KMS-11 (cell line): ENCODE measurements around the gene NACC1.

Experiments
- H2AFZ ChIP-seq: fragments of 200-600 bp; sonication (generic); 2 replicates; pipeline ENCODE4 v1.6.1; 2016; ENCODE audit warnings: antibody characterized with exemption, mixed run types, low read depth
- H3K27ac ChIP-seq: fragments of 200-600 bp; sonication (generic); 2 replicates; pipeline ENCODE4 v1.6.1; 2016; ENCODE audit warnings: mild to moderate bottlenecking, mixed run types
- H3K27me3 ChIP-seq: fragments of 200-600 bp; sonication (generic); 2 replicates; pipeline ENCODE4 v1.6.1; 2017; ENCODE audit warnings: mild to moderate bottlenecking, low read depth, mixed run types, moderate library complexity; ENCODE audit not compliant: insufficient read depth
- H3K36me3 ChIP-seq: fragments of 200-600 bp; sonication (generic); 2 replicates; pipeline ENCODE4 v1.6.1; 2017; ENCODE audit warnings: mild to moderate bottlenecking, mixed run types; ENCODE audit not compliant: insufficient read depth
- H3K4me1 ChIP-seq: fragments of 200-600 bp; sonication (generic); 2 replicates; pipeline ENCODE4 v1.6.1; 2016; ENCODE audit warnings: mild to moderate bottlenecking, low read depth, mixed run types; ENCODE audit not compliant: poor library complexity, severe bottlenecking
- H3K4me2 ChIP-seq: fragments of 200-600 bp; sonication (generic); 2 replicates; pipeline ENCODE4 v1.7.0; 2016; ENCODE audit warnings: mild to moderate bottlenecking, mixed run types
- H3K4me3 ChIP-seq: fragments of 200-600 bp; sonication (generic); IDR thresholded peaks from 2 replicates; pipeline ENCODE4 v1.6.1; 2017; ENCODE audit warnings: low read depth, low read length, mixed read lengths; ENCODE audit not compliant: insufficient read depth
- H3K79me2 ChIP-seq: fragments of 200-600 bp; sonication (generic); 2 replicates; pipeline ENCODE4 v1.6.1; 2016; ENCODE audit warnings: low read depth, mixed run types; ENCODE audit not compliant: insufficient read depth
- H3K9ac ChIP-seq: fragments of 200-600 bp; sonication (generic); 2 replicates; pipeline ENCODE4 v1.6.1; 2016; ENCODE audit warnings: mild to moderate bottlenecking, mixed run types
- H4K20me1 ChIP-seq: fragments of 200-600 bp; sonication (generic); 2 replicates; pipeline ENCODE4 v1.6.1; 2016; ENCODE audit warnings: mild to moderate bottlenecking, mixed run types; ENCODE audit not compliant: insufficient read depth
- CTCF ChIP-seq: fragments of 200-600 bp; sonication (generic); conservative IDR thresholded peaks from 2 replicates; pipeline ENCODE4 v1.6.1; 2017; ENCODE audit warnings: low read depth, mild to moderate bottlenecking, antibody characterized with exemption, low read length, moderate library complexity, mixed read lengths

The NACC1 gene

GRCh38 chr19:13162724-13163608, 44.9 kb downstream of the NACC1 start:
- peak overlapping the region; percentile 91 for H2AFZ ChIP-seq
- H3K79me2 ChIP-seq = no peaks in the 10 kb centered on the region
- H4K20me1 ChIP-seq = no peaks in the 10 kb centered on the region
- no peak for TF ChIP-seq CTCF
- no peaks in the 10 kb centered on the region for H3K36me3 ChIP-seq
- peak overlapping the region; percentile 55; the same call in 1 of the 2 replicates for H3K9ac ChIP-seq
- peak overlapping the region; percentile 79 for H3K4me2 ChIP-seq
- H3K4me3 ChIP-seq = no peak overlapping the region
- H3K27me3 ChIP-seq = no peaks in the 10 kb centered on the region; the same call in 1 of the 2 replicates
- H3K4me1 ChIP-seq = peaks cover 63% of the 10 kb centered on the region
- 0 out of 2 replicates have a peak overlapping the region, but pooled peaks have one; percentile 13 for H3K27ac ChIP-seq

GRCh38 chr19:13163609-13164342, 45.7 kb downstream of the NACC1 start:
- 0 out of 2 replicates have a peak overlapping the region, but pooled peaks have one; percentile 0 for H3K27ac ChIP-seq
- peak overlapping the region; percentile 91; the same call in 1 of the 2 replicates for H2AFZ ChIP-seq
- H3K79me2 ChIP-seq = no peaks in the 10 kb centered on the region
- H3K4me1 ChIP-seq = peaks cover 71% of the 10 kb centered on the region
- H3K36me3 ChIP-seq = no peaks in the 10 kb centered on the region
- H3K9ac ChIP-seq = no peak overlapping the region
- H3K4me3 ChIP-seq = no peak overlapping the region
- peak overlapping the region; percentile 79 for H3K4me2 ChIP-seq
- no peaks in the 10 kb centered on the region; the same call in 1 of the 2 replicates for H3K27me3 ChIP-seq
- H4K20me1 ChIP-seq = no peaks in the 10 kb centered on the region
- TF ChIP-seq CTCF = no peak

- no peak overlapping the region for H3K9ac ChIP-seq
- no peaks in the 10 kb centered on the region for H3K79me2 ChIP-seq
- no peak overlapping the region for H3K4me2 ChIP-seq
- H3K4me1 ChIP-seq = peaks cover 77% of the 10 kb centered on the region
- TF ChIP-seq CTCF = no peak
- H2AFZ ChIP-seq = no peak overlapping the region
- no peaks in the 10 kb centered on the region; the same call in 1 of the 2 replicates for H3K27me3 ChIP-seq
- no peaks in the 10 kb centered on the region for H4K20me1 ChIP-seq
- no peaks in the 10 kb centered on the region for H3K36me3 ChIP-seq
- no peak overlapping the region for H3K27ac ChIP-seq
- no peak overlapping the region for H3K4me3 ChIP-seq
Measured at GRCh38 chr19:13164343-13165161, 46.5 kb downstream of the NACC1 start.
